GM18867 (cell line): ENCODE results near the gene BPNT1.

Source experiments
- ATAC-seq: cut with Tn5 transposase; IDR thresholded peaks from one replicate; pipeline ENCODE4 v1.9.1; 2021; ENCODE audit warnings: mild to moderate bottlenecking, moderate library complexity; ENCODE audit not compliant: unreplicated experiment

BPNT1 gene

DNA sequence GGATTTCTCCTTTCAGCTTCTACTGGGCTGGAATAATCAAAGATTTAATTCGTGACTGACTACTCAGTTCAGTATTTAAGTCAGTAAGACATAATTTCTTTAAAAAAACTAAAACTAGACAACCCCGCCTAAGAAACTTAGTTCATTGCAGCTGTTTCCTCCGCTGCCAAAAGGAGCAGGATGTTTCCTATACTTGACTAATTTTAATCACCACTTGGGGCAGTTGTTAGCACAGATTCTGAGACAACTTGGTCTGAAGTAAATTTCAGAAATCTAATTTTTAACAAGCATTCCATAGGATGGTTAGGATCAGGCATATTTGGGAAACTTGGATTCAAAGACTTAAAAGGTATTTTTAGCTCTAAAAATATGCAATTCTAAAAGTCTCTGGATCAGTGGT lies 77.3 kb downstream of the BPNT1 start:
- ATAC-seq = no peak

DNA sequence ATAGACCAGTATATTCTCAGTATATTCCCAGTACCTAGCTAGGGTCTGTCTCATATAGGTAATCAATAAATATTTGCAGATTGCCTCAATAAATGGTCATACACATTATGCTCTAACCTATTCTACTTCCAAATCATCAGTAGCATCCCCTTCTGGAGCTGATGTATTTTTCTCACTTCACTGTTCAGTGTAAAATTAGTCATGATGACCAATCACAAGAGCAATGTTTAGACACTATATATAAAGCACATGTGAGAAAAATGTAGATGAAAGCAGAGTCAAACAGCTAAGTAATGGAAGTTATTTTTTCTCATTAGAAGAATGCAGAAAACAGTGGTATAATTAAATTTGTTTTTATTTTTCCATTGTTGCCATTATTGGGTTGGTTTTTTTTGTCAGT lies 78.0 kb downstream of the BPNT1 start:
- ATAC-seq = no peak
